SK-N-DZ (cell line): Measurements from ENCODE around the gene GAS7.
"Not testable (repeated sequence)": the region's sequence is repeated elsewhere in the genome, so short reads cannot be mapped to it uniquely, and the experiment has no call there.

Experiments
- DNase-seq: peaks from one replicate; pipeline ENCODE4 v3.0.0-alpha.2; 2015; ENCODE audit warnings: low spot score

GAS7 gene

DNA sequence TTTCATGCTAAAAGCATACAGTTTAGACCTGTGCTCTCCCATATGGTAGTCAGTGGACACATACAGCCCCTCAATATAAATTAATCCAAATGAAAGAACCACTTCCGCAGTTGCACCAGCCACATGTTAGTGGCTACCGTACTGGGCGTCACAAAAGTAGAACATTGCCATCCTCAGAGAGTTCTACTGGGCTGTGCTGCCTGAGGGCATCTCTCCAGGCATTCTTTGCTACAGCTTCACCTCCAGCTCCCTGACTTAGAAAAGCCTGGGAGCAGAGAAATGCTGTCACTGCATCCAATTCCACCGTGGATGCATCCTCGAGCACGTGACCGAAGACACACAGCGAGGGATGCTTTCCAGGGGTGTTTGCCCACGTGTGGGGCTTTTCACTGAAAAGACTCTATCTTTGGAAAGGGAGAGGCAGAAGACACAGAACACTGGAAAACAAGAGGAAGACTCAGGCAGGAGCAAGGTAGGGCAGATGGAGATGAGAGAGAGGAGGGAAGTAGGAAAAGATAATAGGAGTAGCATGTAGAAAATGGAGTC lies 86.4 kb downstream of the GAS7 start:
- DNase-seq, result no peak

DNA sequence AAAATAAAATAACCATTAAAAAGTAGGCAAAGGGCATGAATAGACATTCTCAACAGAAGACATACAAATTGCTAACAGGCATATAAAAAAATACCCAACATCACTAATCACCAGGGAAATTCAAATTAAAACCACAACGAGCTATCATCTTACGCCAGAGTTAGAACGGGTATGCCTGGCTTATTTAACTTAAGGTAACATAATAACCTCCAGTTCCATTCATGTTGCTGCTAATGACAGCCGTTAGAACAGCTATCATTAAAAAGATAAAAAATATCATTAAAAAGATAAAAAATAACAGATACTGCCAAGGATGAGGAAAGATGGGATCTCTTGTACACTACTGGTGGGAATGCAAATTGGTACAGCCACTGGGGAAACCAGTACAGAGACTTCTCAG lies 89.3 kb downstream of the GAS7 start:
- DNase-seq, result no peak

DNA sequence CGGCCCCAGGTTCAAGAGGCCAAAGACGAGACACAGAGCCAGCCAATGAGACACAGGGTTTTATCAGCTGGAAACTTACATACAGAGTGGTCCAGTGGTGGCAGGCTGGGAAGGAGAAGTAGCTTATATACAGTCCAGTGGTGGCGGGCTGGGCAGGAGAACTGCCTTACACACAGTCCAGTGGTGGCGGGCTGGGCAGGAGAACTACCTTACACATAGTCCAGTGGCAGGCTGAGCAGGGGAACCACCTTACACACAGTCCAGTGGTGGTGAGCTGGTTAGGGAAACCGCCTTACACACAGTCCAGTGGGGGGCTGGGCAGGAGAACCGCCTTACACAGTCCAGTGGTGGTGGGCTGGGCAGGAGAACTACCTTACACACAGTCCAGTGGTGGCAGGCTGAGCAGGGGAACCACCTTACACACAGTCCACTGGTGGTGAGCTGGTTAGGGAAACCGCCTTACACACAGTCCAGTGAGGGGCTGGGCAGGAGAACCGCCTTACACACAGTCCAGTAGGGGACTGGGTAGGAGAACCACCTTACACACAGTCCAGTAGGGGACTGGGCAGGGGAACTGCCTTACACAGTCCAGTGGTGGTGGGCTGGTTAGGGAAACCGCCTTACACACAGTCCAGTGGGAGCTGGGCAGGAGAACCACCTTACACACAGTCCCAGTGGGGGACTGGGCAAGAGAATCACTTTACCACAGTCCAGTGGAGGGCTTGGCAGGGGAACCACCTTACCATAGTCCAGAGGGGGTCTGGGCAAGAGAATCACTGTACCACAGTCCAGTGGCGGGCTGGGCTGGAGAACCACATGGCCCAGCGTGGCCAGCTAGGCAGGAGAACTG lies 90.9 kb downstream of the GAS7 start:
- DNase-seq, result no peak

DNA sequence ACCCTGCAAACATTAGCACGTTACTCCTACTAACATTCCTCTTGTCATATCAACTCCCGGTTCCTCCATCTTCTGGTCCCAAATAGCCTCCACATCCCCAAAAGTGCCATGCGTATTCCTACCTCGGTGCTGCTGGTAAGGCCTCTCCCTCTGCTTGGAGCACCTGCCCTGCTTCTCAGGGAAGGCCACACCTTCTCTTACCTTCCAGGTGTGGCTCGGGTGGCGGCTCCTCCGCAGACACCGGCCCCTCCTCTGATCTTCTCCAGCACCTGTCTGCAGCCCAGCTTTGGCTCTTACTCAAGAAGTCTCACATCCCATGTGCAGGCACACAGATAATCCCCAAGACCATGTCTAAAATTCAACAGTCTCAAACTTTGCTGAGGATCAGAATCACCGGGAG lies 92.3 kb downstream of the GAS7 start:
- no peak for DNase-seq

DNA sequence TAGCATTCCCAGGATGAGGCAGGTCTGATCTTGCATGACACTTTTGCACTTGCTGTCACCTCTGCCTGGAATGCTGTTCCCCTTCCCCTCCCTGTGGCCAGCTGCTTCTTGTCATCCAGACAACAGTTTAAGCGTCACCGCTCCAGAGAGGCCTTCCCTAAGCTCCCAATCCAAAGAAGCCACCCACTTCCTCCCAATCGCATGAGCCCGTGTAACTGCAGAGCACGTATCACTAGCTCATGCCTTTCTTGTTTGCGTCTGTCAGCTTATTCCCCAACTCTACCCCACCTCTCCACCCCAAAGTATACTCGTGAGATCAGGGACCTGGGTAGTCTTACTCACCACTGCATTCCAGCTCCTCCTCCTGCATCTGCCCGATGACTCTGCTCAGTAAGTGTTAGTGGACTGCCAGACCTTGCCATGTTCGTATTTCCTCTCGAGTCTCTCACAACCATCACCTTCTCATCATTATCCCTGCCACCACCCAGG lies 92.8 kb downstream of the GAS7 start:
- no peak for DNase-seq

DNA sequence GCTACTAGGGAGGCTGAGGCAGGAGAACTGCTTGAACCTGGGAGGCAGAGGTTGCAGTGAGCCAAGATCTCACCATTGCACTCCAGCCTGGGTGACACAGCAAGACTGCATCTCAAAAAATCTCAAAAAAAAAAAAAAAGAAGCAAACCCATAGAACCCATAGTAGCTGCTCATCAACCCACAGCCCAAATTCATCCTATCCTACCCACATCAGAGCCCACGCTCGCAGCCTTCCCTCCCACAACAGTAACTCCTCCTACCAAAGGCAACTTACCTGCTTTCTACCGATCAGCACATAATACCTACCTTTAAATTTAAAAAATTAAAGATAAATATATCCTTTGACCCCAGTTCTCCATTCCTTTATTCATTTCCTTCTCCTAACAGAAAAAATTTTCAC lies 94.7 kb downstream of the GAS7 start:
- no peak for DNase-seq

DNA sequence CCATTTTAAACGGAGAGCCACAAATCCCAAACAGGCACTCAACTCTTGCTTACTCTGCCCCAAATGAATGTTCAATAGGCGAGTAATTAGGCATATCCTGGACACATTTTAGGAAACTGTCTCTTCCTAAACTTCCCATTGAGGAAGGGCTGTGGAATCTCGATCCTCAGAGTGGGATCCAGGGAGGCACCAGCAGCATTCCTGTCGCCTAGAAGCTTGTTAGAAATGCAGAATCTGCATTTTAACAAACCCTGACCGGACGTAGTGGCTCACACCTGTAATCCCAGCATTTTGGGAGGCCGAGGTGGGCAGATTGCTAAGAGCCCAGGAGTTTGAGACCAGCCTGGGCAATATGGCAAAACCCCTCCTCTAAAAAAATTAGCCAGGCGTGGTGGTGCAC lies 95.6 kb downstream of the GAS7 start:
- DNase-seq, result no peak

DNA sequence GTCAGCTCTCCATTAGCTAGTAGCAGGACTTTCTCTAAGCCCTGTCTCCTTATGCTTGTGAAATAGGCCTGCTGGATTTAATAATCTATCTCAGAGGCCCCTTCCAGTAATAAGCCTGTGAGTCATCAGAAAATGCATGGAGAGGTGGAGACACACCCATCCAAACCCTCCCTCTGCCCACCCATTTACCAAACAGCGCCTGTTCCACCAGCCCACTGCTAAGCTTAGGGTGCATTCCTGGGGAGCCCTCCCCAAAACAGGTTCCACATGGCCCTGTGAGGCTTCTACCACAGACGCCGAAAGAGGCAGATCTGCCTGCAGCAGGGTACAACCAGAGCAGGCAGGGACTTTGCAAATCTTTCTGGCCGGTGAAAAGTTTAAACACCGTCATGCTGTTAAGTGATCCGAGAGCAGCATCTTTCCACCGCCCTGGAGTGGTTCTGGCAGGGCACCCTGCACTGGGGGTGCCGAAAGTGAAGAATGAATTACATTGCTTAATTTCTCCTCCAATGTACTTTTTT lies 99.3 kb downstream of the GAS7 start:
- DNase-seq, result no peak

DNA sequence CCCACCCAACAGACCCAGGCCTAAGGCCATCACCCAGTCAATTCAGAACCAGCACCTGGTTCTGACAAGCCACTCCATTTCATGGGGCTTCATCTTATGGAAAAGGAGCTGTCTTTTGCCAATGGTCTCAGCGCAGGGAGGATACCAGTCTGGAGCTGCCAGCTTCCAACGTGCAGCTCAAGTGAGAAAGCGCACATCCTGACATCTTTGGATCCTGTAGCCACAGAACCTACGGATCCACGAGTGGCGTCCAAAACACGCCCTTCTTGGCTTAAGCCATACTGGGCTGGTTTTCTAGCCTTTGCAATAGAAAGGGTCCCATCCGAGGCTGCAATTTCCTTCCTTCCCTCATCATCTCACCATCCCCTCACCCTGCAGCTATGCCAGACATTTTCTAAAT lies 101.8 kb downstream of the GAS7 start:
- no peak for DNase-seq

DNA sequence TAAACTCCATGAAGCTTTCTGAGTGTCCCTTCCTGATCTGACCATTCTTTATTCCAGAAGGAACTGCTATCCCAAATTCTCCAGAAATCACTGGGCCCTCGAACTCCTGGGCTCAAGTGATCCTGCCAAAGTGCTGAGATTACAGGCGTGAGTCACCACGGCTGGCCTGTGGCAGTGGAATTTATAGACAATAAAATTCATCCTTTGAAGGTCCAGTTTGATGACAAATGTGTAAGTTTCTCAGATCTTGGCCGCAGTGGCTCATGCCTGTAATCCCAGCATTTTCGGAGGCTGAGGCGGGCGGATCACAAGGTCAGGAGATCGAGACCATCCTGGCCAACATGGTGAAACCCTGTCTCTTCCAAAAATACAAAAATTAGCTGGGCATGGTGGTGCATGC lies 103.1 kb downstream of the GAS7 start:
- not testable (repeated sequence) for DNase-seq

DNA sequence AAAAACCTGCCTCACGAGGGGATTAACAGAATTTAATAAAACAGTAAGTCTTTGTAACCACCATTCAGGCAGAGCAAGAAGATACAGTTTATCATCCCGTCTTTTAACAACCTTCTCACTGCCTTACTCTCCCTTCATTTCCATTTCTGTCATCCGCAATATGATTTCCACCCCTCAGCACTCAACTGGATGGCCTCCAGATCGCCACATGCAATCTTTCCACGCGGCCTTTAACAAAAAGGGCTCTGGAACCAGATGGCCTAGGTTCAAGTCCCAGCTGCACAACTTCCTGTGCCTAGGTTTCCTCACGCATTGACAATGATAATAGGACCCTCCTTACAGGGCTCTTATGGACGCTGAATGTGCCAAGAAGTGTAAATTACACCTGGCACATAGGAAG lies 103.6 kb downstream of the GAS7 start:
- no peak for DNase-seq

DNA sequence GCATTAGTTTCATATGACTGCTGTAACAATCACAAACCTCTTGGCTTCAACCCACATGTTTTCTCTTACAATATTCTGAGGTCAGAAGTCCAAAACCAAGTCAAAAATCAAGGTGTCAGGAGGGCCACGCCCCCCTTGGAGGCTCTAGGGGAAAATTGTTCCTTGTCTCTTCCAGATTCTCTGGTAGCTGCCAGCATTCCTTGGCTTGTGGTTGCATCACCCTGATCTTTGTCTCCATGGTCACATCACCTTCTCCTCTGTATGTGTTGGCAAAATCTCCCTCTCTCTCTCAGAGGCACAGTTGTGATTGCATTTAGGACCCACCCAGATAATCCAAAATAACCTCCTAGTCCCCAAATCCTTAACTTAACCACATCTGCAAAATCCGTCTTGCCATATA lies 105.8 kb downstream of the GAS7 start:
- DNase-seq, result no peak

DNA sequence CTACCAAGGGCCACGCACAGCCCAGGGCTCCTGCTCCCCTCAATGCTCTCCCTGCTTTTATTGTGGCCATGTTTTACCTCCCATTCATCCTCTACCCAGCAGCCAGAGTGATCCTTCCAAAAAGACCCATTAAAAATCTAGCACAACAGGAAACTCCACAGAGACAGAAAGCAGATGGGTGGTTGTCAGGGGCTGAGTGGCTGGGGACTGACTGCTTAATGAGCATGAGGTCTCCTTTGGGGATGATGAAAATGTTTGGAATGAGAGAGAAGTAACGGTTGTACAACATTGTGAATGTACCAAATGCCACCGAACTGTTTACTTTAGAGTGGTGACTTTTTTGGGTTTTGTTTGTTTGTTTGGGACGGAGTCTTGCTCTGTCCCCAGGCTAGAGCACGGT lies 107.4 kb downstream of the GAS7 start:
- no peak for DNase-seq

DNA sequence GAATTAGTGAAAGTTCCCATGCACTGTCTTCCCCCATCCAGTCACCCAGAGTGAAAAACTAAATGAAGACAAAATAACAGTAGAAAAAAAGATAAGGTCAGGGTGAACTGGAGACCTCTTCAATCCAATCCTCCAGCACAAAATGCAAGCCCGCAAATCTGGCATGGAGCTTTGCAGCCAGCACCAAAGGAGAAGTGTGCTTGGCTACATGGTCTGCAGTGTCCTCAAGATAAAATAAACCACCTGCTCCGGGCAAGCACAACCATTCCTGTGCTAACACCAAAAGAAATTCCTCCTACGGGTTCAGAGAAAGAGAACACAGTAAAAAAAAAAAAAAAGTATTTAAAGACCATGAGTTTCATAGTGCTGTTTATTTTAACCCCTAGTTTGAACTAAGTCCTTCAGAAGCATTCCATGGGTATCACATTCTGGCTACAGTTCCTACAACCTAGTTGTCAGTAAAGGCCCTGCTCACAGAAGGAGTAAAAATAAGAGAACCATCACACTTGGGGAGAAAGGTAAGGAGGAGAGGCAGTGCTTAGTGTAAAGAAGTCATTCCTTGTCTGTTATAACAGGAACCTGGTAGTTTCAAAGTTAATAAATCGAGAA lies 109.1 kb downstream of the GAS7 start:
- DNase-seq, result no peak

DNA sequence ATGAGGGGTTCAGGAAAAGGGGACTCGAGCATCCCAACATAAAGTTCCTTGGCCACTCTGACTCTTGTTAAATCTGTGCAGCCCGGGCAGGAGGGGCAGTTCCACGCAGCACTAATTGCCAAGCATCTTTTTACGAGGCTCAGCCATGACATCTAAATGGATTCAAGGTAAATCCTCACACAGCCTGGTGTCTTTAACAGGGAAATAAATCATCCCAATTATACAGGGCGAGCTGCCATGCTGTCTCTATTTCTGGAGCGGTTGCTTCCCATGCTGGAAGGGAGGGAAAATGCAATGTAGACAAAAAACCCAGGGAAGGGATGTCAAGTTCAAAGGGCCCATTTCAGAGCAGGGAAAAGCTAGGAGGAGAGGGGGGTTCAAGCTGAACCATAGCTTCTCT lies 110.0 kb downstream of the GAS7 start:
- no peak for DNase-seq

DNA sequence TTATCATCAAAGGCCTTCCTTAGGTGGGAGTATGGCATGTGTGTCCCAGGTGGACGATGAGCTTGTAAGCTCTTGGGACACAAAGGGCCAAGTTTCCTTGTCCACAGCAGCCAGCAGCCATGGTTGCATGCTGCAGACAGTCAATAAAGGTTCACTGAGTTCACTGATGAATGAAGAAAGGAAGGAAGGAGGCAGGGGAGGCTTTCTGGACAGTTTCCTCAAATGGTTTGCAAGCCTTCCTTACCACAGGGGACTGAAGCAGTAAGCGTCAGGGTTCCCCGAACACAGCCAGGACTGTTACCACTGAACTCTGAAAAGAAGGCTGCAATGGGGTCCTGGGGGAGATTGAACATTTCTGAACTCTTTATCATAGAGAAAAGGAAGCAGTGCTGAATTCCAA lies 111.1 kb downstream of the GAS7 start:
- no peak for DNase-seq

DNA sequence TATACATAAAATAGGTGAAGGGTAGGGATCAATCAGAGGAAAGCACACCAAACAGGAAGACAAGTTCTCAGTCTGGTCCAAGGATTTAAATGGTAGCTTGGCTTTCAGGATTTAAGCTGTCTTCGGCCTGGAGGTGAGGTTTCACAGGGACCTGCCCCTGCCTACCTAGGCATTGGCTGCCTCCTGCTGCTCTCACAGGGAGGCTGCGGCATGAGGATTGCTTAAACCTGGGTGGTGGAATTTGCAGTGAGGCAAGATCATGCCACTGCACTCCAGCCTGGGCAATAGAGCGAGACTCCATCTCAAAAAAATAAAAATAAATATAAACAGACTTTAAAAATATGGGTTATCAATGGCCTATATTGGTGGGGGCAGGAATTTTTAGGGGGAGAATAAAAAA lies 114.5 kb downstream of the GAS7 start:
- DNase-seq, result no peak

DNA sequence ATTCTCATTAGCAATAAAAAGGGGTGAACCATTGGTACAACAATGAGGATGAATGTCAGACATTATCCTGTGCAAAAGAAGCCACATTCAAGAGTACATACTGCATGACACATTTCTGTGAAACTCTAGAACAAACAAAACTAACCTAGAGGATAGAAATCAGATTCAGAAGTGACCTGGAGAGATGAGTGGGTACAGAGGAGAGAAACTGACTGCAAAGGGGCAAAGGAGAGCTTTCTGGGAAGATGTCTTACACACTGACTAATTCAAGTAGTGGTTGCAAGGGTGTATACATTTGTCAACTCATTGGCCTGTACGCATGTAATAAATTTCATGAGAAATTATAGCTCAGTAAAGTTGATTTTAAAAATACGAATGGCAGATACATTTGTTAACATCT lies 115.6 kb downstream of the GAS7 start:
- no peak for DNase-seq

DNA sequence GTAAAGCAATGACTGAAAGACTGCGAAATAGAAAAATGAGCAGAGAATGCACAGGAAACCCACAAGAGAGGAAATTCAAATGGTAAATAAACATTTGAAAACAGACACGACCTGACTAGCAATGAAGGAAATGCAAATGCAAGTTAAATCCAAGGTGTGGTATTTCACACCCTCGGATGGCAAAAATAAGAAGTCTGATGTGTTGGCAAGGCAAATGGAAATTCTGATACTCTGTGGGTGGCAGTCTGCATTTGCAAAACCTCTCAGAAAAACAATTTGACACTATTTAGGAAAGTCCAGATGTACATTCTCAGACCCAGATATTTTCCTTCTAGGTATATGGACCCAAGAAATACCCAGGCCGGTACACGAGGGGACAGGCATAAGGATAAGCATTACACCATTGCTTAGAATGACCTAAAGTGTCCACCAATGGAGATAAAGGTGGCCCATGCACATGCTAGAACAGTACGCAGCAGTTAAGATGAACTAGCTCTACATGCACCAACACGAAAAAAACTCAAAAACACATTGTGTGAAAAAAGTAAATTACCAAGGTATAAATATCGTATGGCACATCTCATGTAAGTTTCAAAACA lies 116.7 kb downstream of the GAS7 start:
- no peak for DNase-seq

DNA sequence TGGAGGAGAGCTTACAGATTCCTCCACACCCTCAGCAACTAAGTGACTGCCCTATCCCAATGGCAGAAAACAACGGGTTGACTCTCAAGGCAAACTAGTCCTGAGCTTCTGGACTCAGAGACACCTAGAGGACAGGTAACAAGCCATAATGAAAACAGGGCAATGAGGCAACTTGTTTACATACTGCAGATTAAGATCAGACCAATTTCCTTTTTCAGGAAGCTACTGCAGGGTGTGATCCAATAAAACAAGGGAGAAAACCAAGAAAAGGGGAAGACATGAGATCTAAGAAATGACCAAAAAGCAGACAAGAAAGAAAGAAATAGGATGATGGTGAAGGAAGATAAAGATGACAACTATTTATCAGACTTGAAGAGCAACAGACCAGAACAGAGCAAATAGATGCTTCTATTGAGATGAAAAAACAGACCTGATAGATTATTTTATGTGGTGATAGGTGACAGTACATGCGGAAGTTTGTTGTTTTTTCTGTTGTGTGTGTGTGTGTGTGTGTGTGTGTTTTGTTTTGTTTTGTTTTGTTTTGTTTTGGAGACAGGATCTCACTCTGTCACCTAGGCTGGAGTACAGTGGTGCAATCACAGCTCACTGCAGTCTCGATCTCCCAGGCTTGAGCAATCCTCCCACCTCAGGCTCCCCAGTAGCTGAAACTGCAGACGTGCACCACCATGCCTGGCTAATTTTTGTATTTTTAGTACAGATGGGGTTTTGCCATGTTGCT lies 120.7 kb downstream of the GAS7 start:
- DNase-seq, result no peak

DNA sequence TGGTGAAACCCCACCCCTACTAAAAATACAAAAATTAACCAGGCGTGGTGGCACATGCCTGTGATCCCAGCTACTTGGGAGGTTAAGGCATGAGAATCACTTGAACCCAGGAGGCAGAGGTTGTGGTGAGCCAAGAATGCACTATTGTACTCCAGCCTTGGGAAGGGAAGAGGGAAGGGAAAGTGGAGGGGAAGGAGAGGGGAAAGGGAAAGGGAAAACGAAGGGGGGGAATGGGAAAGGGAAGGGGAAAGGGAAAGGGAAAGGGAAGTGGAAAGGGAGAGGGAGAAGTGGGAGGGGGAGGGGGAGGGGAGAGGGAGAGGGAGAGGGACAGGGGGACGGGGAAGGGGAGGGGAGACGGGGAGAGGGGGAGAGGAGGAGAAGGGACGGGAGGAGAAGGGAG lies 122.5 kb downstream of the GAS7 start:
- DNase-seq, result no peak

DNA sequence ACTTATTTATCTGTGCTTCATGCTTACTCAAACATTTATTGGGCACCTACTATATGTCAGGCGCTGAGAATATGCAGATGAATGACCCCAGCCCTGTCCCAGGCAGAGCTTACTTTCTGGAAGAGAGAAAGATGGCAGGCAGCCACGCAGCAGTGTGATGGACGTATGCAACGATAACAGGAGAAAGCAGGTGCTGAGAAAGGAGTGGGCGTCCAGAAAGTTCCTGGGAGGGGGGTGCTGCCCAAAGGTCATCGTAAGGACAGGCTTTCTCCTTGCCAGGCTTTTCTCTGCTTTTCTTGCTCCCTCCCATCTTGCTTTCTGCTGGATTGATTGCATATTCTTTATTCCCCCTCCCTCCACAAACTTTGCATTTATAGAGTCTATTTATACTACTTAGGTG lies 124.5 kb downstream of the GAS7 start:
- DNase-seq, result no peak
